GM23338 (cell line): ENCODE results near the gene TFDP1. TPM values are rescaled to one million over a fixed set of nuclear protein-coding genes. Genes with fewer than 3 reads are reported as not detected.
A peak's percentile ranks its signal among the peaks of the same experiment; 100 is the strongest.

ENCODE experiments used
- ATAC-seq: fragments of 200-7000 bp; cut with Tn5 transposase; 3 replicates; pipeline ENCODE4 v1.9.1; 2020
- DNase-seq: peaks from one replicate; pipeline ENCODE4 v3.0.0-alpha.2; 2015; ENCODE audit warnings: low spot score
- H2AFZ ChIP-seq: fragments of 200-600 bp; sonication (generic); 2 replicates; pipeline ENCODE4 v1.8.0; 2016; ENCODE audit warnings: antibody characterized with exemption, mild to moderate bottlenecking, moderate library complexity
- H3F3A ChIP-seq: fragments of 200-600 bp; sonication (generic); replicated peaks from 2 replicates; pipeline ENCODE4 v1.8.0; 2017; ENCODE audit warnings: antibody characterized with exemption, mixed run types, low read depth
- H3K27ac ChIP-seq: fragments of 200-600 bp; sonication (generic); 2 replicates; pipeline ENCODE4 v1.6.1; 2016; ENCODE audit warnings: low read depth
- H3K27me3 ChIP-seq: fragments of 200-600 bp; sonication (generic); 2 replicates; pipeline ENCODE4 v1.8.0; 2016; ENCODE audit warnings: mild to moderate bottlenecking, mixed run types, moderate library complexity; ENCODE audit not compliant: insufficient read depth
- H3K36me3 ChIP-seq: fragments of 200-600 bp; sonication (generic); 2 replicates; pipeline ENCODE4 v1.8.0; 2016; ENCODE audit warnings: mild to moderate bottlenecking; ENCODE audit not compliant: insufficient read depth
- H3K4me1 ChIP-seq: fragments of 200-600 bp; sonication (generic); 2 replicates; pipeline ENCODE4 v1.8.0; 2016; ENCODE audit warnings: mild to moderate bottlenecking, moderate library complexity; ENCODE audit not compliant: insufficient read depth
- H3K4me2 ChIP-seq: fragments of 200-600 bp; sonication (generic); 2 replicates; pipeline ENCODE4 v1.7.1; 2017; ENCODE audit warnings: mixed run types
- H3K4me3 ChIP-seq: fragments of 200-600 bp; sonication (generic); 2 replicates; pipeline ENCODE4 v1.6.1; 2016; ENCODE audit warnings: mixed run types
- H3K79me2 ChIP-seq: fragments of 200-600 bp; sonication (generic); replicated peaks from 2 replicates; pipeline ENCODE4 v1.8.0; 2017; ENCODE audit warnings: mild to moderate bottlenecking; ENCODE audit not compliant: insufficient read depth
- H3K9me2 ChIP-seq: fragments of 200-600 bp; sonication (generic); 2 replicates; pipeline ENCODE4 v1.8.0; 2017; ENCODE audit not compliant: insufficient read depth
- H4K20me1 ChIP-seq: fragments of 200-600 bp; sonication (generic); replicated peaks from 2 replicates; pipeline ENCODE4 v1.8.0; 2017; ENCODE audit warnings: mild to moderate bottlenecking; ENCODE audit not compliant: insufficient read depth
- H3K27ac Mint-ChIP-seq: 2 replicates; pipeline ENCODE4 v1.8.0; 2020; ENCODE audit warnings: inconsistent platforms, mild to moderate bottlenecking, moderate library complexity, mixed read lengths
- H3K27me3 Mint-ChIP-seq: 3 replicates; pipeline ENCODE4 v1.8.0; 2022; ENCODE audit warnings: low read depth, mild to moderate bottlenecking, moderate library complexity, mixed read lengths, inconsistent platforms; ENCODE audit not compliant: insufficient read depth, poor library complexity
- H3K36me3 Mint-ChIP-seq: 3 replicates; pipeline ENCODE4 v1.8.0; 2021; ENCODE audit warnings: low read depth, mild to moderate bottlenecking, inconsistent platforms, moderate library complexity, mixed read lengths
- H3K4me1 Mint-ChIP-seq: 3 replicates; pipeline ENCODE4 v1.8.0; 2020; ENCODE audit warnings: mild to moderate bottlenecking, inconsistent platforms, mixed read lengths
- H3K4me3 Mint-ChIP-seq: 3 replicates; pipeline ENCODE4 v1.8.0; 2021; ENCODE audit warnings: moderate library complexity, mild to moderate bottlenecking, inconsistent platforms, mixed read lengths
- H3K9me3 Mint-ChIP-seq: 3 replicates; pipeline ENCODE4 v1.8.0; 2020; ENCODE audit warnings: moderate library complexity, mild to moderate bottlenecking, inconsistent platforms, mixed read lengths
- CREB1 ChIP-seq: fragments of 250-450 bp; sonication (Bioruptor Pico); IDR thresholded peaks from 2 replicates; pipeline ENCODE4 v1.5.0; 2020; ENCODE audit warnings: low read depth, mild to moderate bottlenecking, moderate library complexity
- ETS1 ChIP-seq: IDR thresholded peaks from 2 replicates; pipeline ENCODE4 v1.6.1; 2016; ENCODE audit warnings: antibody characterized with exemption
- EZH2 ChIP-seq: fragments of 200-600 bp; sonication (generic); IDR thresholded peaks from one replicate; pipeline ENCODE4 v1.8.0; 2017; ENCODE audit warnings: antibody characterized with exemption, mild to moderate bottlenecking, low read depth; ENCODE audit not compliant: unreplicated experiment
- EZH2phosphoT487 ChIP-seq: fragments of 200-600 bp; sonication (generic); IDR thresholded peaks from one replicate; pipeline ENCODE4 v1.8.1; 2018; ENCODE audit warnings: antibody characterized with exemption; ENCODE audit not compliant: unreplicated experiment
- JUNB ChIP-seq: IDR thresholded peaks from one replicate; pipeline ENCODE4 v1.6.1; 2016; ENCODE audit warnings: antibody characterized with exemption; ENCODE audit not compliant: unreplicated experiment
- NANOG ChIP-seq: IDR thresholded peaks from 2 replicates; pipeline ENCODE4 v1.6.1; 2016; ENCODE audit warnings: antibody characterized with exemption, borderline replicate concordance
- POLR2AphosphoS5 ChIP-seq: IDR thresholded peaks from 2 replicates; pipeline ENCODE4 v1.6.1; 2016; ENCODE audit warnings: antibody characterized with exemption, low read depth
- REST ChIP-seq: IDR thresholded peaks from one replicate; pipeline ENCODE4 v1.6.1; 2018; ENCODE audit warnings: antibody characterized with exemption; ENCODE audit not compliant: unreplicated experiment
- STAT1 ChIP-seq: IDR thresholded peaks from one replicate; pipeline ENCODE4 v1.6.1; 2016; ENCODE audit warnings: antibody characterized with exemption; ENCODE audit not compliant: unreplicated experiment
- ZNF114 ChIP-seq: fragments of 250-450 bp; sonication (Bioruptor Pico); IDR thresholded peaks from 2 replicates; pipeline ENCODE4 v1.5.0; 2020; ENCODE audit warnings: mild to moderate bottlenecking, moderate library complexity
- ZNF331 ChIP-seq: fragments of 250-450 bp; sonication (Bioruptor Pico); IDR thresholded peaks from 2 replicates; pipeline ENCODE4 v1.5.0; 2020; ENCODE audit warnings: low read depth, mild to moderate bottlenecking, moderate library complexity
- polyA plus RNA-seq: library from polyadenylated mRNA; unstranded; fragments of >200 nt; fragmentation: Nextera tagmentation; extraction: Ambion mirVana; gene quantifications from 2 replicates; pipeline ENCODE4 v1.2.1, GENCODE V29; 2016
- total RNA-seq: library from RNA; depleted of rRNA; stranded (reverse); fragments of >200 nt; shearing (Covaris generic); gene quantifications from 2 replicates; pipeline ENCODE4 v1.2.3, GENCODE V29; 2014
- TF ChIP-seq, protein P1 (sequence below), 2 experiments: fragments of 200-600 bp in 1 of 2; sonication (generic) in 1 of 2; conservative IDR thresholded peaks; 2 replicates each; pipeline versions ENCODE4 v1.5.1 to v1.6.1; 2016 to 2017; ENCODE audit warnings: antibody characterized with exemption in 2 of 2, low read depth in 2 of 2, mild to moderate bottlenecking in 2 of 2, moderate library complexity in 1 of 2
- TF ChIP-seq, protein P2 (sequence below): fragments of 250-450 bp; sonication (Bioruptor Pico); IDR thresholded peaks from 2 replicates; pipeline ENCODE4 v1.5.0; 2020; ENCODE audit warnings: mild to moderate bottlenecking, moderate library complexity

Gene TFDP1
- total and polyA plus RNA-seq, 2 experiments from 2014 or later: 42.9 to 80.0 TPM

DNA sequence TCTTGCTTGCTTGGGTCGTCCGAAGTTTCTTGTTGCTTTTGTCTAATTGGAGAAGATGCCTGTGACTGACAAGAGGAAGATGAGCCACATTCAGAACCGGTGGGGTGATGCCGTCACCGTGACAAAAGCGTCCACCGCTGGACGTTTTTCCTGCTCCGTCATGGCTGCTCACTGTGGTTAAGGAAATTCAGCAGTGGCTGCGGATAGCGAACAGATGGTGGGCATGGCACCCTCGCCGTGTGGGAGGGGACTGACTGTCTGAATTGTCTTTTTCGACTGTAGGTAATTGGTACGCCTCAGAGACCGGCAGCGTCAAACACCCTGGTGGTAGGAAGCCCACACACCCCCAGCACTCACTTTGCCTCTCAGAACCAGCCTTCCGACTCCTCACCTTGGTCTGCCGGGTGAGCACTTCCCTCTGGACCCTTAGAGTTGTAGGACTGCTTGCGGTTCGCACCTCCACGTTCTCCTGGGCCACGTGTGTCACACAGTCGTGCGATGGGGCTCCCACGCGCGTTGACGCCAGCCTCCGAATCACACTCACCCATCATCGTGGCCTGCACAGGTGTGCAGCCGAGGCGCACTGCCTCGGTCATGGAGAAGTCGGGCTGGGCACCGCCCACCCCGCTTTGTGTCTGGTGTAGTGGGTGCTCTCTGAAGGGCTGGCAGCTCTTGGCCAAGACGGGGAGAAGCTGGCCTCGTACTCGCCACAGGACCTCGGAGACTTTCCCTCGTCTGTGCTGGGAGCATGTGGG is 47.0 kb downstream of the TFDP1 start:
- H3K27ac ChIP-seq: no peak overlapping the region
- H3K4me3 ChIP-seq: no peak overlapping the region
- DNase-seq (no peak), ATAC-seq (no peak)
- H3F3A ChIP-seq: no peaks in the 10 kb centered on the region
- peaks cover 20% of the 10 kb centered on the region for H3K79me2 ChIP-seq
- Mint-ChIP-seq H3K4me3 (no peak overlapping the region), H3K9me3 (no peaks in the 10 kb centered on the region), H3K36me3 (peaks cover 66% of the 10 kb centered on the region), H3K27ac (peak overlapping the region; percentile 70; the same call in 1 of the 2 replicates), H3K4me1 (peaks cover 7% of the 10 kb centered on the region), H3K27me3 (peaks cover 18% of the 10 kb centered on the region)
- H3K4me2 ChIP-seq: no peak overlapping the region
- H4K20me1 ChIP-seq: no peaks in the 10 kb centered on the region; the same call in 1 of the 2 replicates
- no peak overlapping the region for H2AFZ ChIP-seq
- no peaks in the 10 kb centered on the region for H3K27me3 ChIP-seq
- H3K36me3 ChIP-seq: 0 out of 2 replicates have a peak, but pooled peaks cover 4% of the 10 kb centered on the region
- H3K9me2 ChIP-seq: no peaks in the 10 kb centered on the region
- H3K4me1 ChIP-seq: no peaks in the 10 kb centered on the region
- TF ChIP-seq NANOG (no peak), JUNB (no peak), ZNF331 (no peak), CREB1 (CRISPR knock-in tag) (no peak), ETS1 (no peak), STAT1 (no peak), ZNF114 (CRISPR knock-in tag) (no peak), REST (no peak), POLR2AphosphoS5 (no peak), EZH2phosphoT487 (no peak), EZH2 (no peak)
- TF ChIP-seq, protein P1, sequence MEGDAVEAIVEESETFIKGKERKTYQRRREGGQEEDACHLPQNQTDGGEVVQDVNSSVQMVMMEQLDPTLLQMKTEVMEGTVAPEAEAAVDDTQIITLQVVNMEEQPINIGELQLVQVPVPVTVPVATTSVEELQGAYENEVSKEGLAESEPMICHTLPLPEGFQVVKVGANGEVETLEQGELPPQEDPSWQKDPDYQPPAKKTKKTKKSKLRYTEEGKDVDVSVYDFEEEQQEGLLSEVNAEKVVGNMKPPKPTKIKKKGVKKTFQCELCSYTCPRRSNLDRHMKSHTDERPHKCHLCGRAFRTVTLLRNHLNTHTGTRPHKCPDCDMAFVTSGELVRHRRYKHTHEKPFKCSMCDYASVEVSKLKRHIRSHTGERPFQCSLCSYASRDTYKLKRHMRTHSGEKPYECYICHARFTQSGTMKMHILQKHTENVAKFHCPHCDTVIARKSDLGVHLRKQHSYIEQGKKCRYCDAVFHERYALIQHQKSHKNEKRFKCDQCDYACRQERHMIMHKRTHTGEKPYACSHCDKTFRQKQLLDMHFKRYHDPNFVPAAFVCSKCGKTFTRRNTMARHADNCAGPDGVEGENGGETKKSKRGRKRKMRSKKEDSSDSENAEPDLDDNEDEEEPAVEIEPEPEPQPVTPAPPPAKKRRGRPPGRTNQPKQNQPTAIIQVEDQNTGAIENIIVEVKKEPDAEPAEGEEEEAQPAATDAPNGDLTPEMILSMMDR (conservative IDR thresholded peaks at IDR 0.05; ENCODE audit: low read depth in 2 of 2): no peak
- TF ChIP-seq, protein P2, sequence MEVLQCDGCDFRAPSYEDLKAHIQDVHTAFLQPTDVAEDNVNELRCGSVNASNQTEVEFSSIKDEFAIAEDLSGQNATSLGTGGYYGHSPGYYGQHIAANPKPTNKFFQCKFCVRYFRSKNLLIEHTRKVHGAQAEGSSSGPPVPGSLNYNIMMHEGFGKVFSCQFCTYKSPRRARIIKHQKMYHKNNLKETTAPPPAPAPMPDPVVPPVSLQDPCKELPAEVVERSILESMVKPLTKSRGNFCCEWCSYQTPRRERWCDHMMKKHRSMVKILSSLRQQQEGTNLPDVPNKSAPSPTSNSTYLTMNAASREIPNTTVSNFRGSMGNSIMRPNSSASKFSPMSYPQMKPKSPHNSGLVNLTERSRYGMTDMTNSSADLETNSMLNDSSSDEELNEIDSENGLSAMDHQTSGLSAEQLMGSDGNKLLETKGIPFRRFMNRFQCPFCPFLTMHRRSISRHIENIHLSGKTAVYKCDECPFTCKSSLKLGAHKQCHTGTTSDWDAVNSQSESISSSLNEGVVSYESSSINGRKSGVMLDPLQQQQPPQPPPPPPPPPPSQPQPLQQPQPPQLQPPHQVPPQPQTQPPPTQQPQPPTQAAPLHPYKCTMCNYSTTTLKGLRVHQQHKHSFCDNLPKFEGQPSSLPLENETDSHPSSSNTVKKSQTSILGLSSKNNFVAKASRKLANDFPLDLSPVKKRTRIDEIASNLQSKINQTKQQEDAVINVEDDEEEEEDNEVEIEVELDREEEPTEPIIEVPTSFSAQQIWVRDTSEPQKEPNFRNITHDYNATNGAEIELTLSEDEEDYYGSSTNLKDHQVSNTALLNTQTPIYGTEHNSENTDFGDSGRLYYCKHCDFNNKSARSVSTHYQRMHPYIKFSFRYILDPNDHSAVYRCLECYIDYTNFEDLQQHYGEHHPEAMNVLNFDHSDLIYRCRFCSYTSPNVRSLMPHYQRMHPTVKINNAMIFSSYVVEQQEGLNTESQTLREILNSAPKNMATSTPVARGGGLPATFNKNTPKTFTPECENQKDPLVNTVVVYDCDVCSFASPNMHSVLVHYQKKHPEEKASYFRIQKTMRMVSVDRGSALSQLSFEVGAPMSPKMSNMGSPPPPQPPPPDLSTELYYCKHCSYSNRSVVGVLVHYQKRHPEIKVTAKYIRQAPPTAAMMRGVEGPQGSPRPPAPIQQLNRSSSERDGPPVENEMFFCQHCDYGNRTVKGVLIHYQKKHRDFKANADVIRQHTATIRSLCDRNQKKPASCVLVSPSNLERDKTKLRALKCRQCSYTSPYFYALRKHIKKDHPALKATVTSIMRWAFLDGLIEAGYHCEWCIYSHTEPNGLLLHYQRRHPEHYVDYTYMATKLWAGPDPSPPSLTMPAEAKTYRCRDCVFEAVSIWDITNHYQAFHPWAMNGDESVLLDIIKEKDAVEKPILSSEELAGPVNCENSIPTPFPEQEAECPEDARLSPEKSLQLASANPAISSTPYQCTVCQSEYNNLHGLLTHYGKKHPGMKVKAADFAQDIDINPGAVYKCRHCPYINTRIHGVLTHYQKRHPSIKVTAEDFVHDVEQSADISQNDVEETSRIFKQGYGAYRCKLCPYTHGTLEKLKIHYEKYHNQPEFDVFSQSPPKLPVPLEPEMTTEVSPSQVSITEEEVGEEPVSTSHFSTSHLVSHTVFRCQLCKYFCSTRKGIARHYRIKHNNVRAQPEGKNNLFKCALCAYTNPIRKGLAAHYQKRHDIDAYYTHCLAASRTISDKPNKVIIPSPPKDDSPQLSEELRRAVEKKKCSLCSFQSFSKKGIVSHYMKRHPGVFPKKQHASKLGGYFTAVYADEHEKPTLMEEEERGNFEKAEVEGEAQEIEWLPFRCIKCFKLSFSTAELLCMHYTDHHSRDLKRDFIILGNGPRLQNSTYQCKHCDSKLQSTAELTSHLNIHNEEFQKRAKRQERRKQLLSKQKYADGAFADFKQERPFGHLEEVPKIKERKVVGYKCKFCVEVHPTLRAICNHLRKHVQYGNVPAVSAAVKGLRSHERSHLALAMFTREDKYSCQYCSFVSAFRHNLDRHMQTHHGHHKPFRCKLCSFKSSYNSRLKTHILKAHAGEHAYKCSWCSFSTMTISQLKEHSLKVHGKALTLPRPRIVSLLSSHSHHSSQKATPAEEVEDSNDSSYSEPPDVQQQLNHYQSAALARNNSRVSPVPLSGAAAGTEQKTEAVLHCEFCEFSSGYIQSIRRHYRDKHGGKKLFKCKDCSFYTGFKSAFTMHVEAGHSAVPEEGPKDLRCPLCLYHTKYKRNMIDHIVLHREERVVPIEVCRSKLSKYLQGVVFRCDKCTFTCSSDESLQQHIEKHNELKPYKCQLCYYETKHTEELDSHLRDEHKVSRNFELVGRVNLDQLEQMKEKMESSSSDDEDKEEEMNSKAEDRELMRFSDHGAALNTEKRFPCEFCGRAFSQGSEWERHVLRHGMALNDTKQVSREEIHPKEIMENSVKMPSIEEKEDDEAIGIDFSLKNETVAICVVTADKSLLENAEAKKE (CRISPR knock-in tag): no peak
